Aorta (tissue), 5 donors: ENCODE data around the gene IL17RD. TPM values are rescaled to one million over a fixed set of nuclear protein-coding genes. Genes with fewer than 3 reads are reported as not detected.

Experiments used
- ATAC-seq: fragments of 200-7000 bp; cut with Tn5 transposase; one replicate; pipeline ENCODE4 v1.9.1; 2022; ENCODE audit warnings: moderate library complexity; ENCODE audit not compliant: low FRiP score
- DNase-seq, 2 donors: peaks; one replicate each; pipeline ENCODE4 v3.0.0-alpha.2; 2020
- H3K27ac ChIP-seq, 2 donors: one replicate each; pipeline ENCODE4 v1.5.1; 2013; ENCODE audit warnings: low read length in 2 of 2, mild to moderate bottlenecking in 2 of 2, moderate library complexity in 2 of 2, control low read depth in 1 of 2, inconsistent platforms in 1 of 2, low read depth in 1 of 2
- H3K27me3 ChIP-seq, 2 donors: one replicate each; pipeline ENCODE4 v1.6.1; 2013; ENCODE audit warnings: control low read depth in 1 of 2, low read length in 1 of 2, mild to moderate bottlenecking in 1 of 2, moderate library complexity in 1 of 2; ENCODE audit not compliant: insufficient read depth in 2 of 2, control insufficient read depth in 1 of 2
- H3K36me3 ChIP-seq, 2 donors: one replicate each; pipeline ENCODE4 v1.6.1; 2013; ENCODE audit warnings: control low read depth in 1 of 2, low read length in 1 of 2, mild to moderate bottlenecking in 1 of 2; ENCODE audit not compliant: insufficient read depth in 2 of 2, control insufficient read depth in 1 of 2
- H3K4me1 ChIP-seq, 2 donors: one replicate each; pipeline ENCODE4 v1.6.1; 2013; ENCODE audit warnings: low read length in 2 of 2, control low read depth in 1 of 2, mild to moderate bottlenecking in 1 of 2, moderate library complexity in 1 of 2; ENCODE audit not compliant: insufficient read depth in 2 of 2, control insufficient read depth in 1 of 2
- H3K4me3 ChIP-seq, 2 donors: one replicate each; pipeline ENCODE4 v1.5.1; 2013; ENCODE audit warnings: low read length in 2 of 2, control low read depth in 1 of 2, mild to moderate bottlenecking in 1 of 2
- H3K9me3 ChIP-seq: one replicate; pipeline ENCODE4 v1.6.1; 2013; ENCODE audit warnings: mild to moderate bottlenecking, low read length; ENCODE audit not compliant: control insufficient read depth
- WGBS, 2 donors: extraction: QIAGEN DNeasy Blood & Tissue Kit; methylation state at CpG; one replicate each; pipeline ENCODE4 v1.1.7; 2013; 5-methylcytosine and 5-hydroxymethylcytosine counted together
- intact Hi-C, 2 donors: fragments of 100-400 bp; cut with DNase I; formaldehyde crosslinking; loops; one replicate each; pipeline versions ENCODE4 v1.14.2 to v1.15.0; 2022
- polyA plus RNA-seq, 2 donors: library from polyadenylated mRNA; stranded (reverse); fragments of 200-250 nt; gene quantifications; one replicate each; pipeline ENCODE4 v1.2.3, GENCODE V29; 2013
- total RNA-seq, 2 donors: library from RNA; stranded (reverse); fragmentation: NEBNext Ultra II Directional; extraction: Animal tissue kit (Norgen Biotek cat#: 25700); gene quantifications; one replicate each; pipeline ENCODE4 v1.2.1, GENCODE V29; 2021
- donor health status: healthy with polysubstance abuse.
- donor health status: Bipolar disorder and iron deficiency.
- donor health status: DM: no; HTN: no; CAD: no.
- donor health status: DM: no; HTN: no; CAD: no.
- donor health status: DM: yes; HTN: yes; CAD: no.

IL17RD gene
- total and polyA plus RNA-seq, 4 donors: 0.63 to 17.0 (median 2.5) TPM

GRCh38 chr3:57130571-57131209 is 34.5 kb downstream of the IL17RD start:
- DNase-seq: no peak
- ATAC-seq: no peak

GRCh38 chr3:57128826-57129667 is 36.1 kb downstream of the IL17RD start:
- intact Hi-C loops: no loop called here
- 85 to 88% methylated on average over 14 of the region's 14 CpGs for WGBS, 2 donors
- Histone ChIP-seq H3K27ac (no peak overlapping the region), H3K36me3 (no peaks in the 10 kb centered on the region), H3K27me3 (no peaks in the 10 kb centered on the region), H3K9me3 (no peaks in the 10 kb centered on the region), H3K4me3 (no peak overlapping the region), H3K4me1 (no peaks in the 10 kb centered on the region)
- no peak for ATAC-seq
- no peak for DNase-seq

More at GRCh38 chr3:57130571-57131209, 34.5 kb downstream of the IL17RD start:
- H3K4me1 ChIP-seq: no peaks in the 10 kb centered on the region
- no peak overlapping the region for H3K4me3 ChIP-seq
- no peak overlapping the region for H3K27ac ChIP-seq
- intact Hi-C loops: no loop called here
- H3K36me3 ChIP-seq: no peaks in the 10 kb centered on the region
- H3K27me3 ChIP-seq: no peaks in the 10 kb centered on the region
- H3K9me3 ChIP-seq: no peaks in the 10 kb centered on the region
- 76 to 78% methylated on average over 14 of the region's 14 CpGs for WGBS, 2 donors

GRCh38 chr3:57127891-57128518 is 37.1 kb downstream of the IL17RD start:
- intact Hi-C loops: no loop called here
- peak; percentile 56 for ATAC-seq
- WGBS, 2 donors: 49 to 52% methylated on average over 11 of the region's 11 CpGs
- no peaks in the 10 kb centered on the region for H3K9me3 ChIP-seq
- H3K4me3 ChIP-seq: no peak overlapping the region
- no peaks in the 10 kb centered on the region for H3K4me1 ChIP-seq
- no peaks in the 10 kb centered on the region for H3K36me3 ChIP-seq
- no peak for DNase-seq
- H3K27ac ChIP-seq: no peak overlapping the region
- no peaks in the 10 kb centered on the region for H3K27me3 ChIP-seq

- Histone ChIP-seq H3K4me3 (no peak overlapping the region), H3K36me3 (no peaks in the 10 kb centered on the region), H3K9me3 (no peaks in the 10 kb centered on the region), H3K27me3 (no peaks in the 10 kb centered on the region), H3K4me1 (no peaks in the 10 kb centered on the region), H3K27ac (no peak overlapping the region)
- ATAC-seq (no peak), DNase-seq (no peak)
- 94 to 95% methylated on average over 4 of the region's 4 CpGs for WGBS, 2 donors
- intact Hi-C loops: no loop called here
Measured at GRCh38 chr3:57126244-57126643, 38.9 kb downstream of the IL17RD start.

- peaks cover 0 to 5% of the 10 kb centered on the region in 2 donors for H3K4me1 ChIP-seq
- H3K9me3 ChIP-seq: no peaks in the 10 kb centered on the region
- intact Hi-C loops: no loop called here
- no peaks in the 10 kb centered on the region for H3K27me3 ChIP-seq
- H3K36me3 ChIP-seq: no peaks in the 10 kb centered on the region
- DNase-seq (no peak), ATAC-seq (no peak)
- no peak overlapping the region for H3K4me3 ChIP-seq
- no peak overlapping the region for H3K27ac ChIP-seq
- 45 to 47% methylated on average over 10 of the region's 10 CpGs for WGBS, 2 donors
Measured at GRCh38 chr3:57120451-57121174, 44.5 kb downstream of the IL17RD start.

- ATAC-seq (peak; percentile 19), DNase-seq (no peak)
- peaks cover 0 to 5% of the 10 kb centered on the region in 2 donors for H3K4me1 ChIP-seq
- H3K27ac ChIP-seq: no peak overlapping the region
- H3K36me3 ChIP-seq: no peaks in the 10 kb centered on the region
- H3K27me3 ChIP-seq: no peaks in the 10 kb centered on the region
- no peaks in the 10 kb centered on the region for H3K9me3 ChIP-seq
- intact Hi-C loops: no loop called here
- 36 to 37% methylated on average over 3 of the region's 3 CpGs for WGBS, 2 donors
- no peak overlapping the region for H3K4me3 ChIP-seq
Measured at GRCh38 chr3:57120040-57120439, 45.1 kb downstream of the IL17RD start.

GRCh38 chr3:57118254-57118653 is 46.9 kb downstream of the IL17RD start:
- Histone ChIP-seq H3K36me3 (no peaks in the 10 kb centered on the region), H3K4me3 (no peak overlapping the region), H3K27ac (no peak overlapping the region), H3K27me3 (no peaks in the 10 kb centered on the region), H3K9me3 (no peaks in the 10 kb centered on the region), H3K4me1 (peaks cover 0 to 5% of the 10 kb centered on the region in 2 donors)
- 53 to 54% methylated on average over 3 of the region's 3 CpGs for WGBS, 2 donors
- ATAC-seq: no peak
- intact Hi-C loops: no loop called here
- no peak for DNase-seq

- Histone ChIP-seq H3K36me3 (no peaks in the 10 kb centered on the region), H3K27me3 (no peaks in the 10 kb centered on the region), H3K9me3 (no peaks in the 10 kb centered on the region), H3K4me3 (no peak overlapping the region), H3K4me1 (peaks cover 0 to 5% of the 10 kb centered on the region in 2 donors), H3K27ac (no peak overlapping the region)
- DNase-seq: no peak
- ATAC-seq: no peak
- WGBS, 2 donors: 93 to 98% methylated on average over 3 of the region's 3 CpGs
- intact Hi-C loops: no loop called here
Measured at GRCh38 chr3:57116501-57116900, 48.7 kb downstream of the IL17RD start.
